ENCODE results near the gene SMURF1.

- TF ChIP-seq EZH2 (IDR thresholded peaks at IDR 0.05; ENCODE audit: insufficient read depth, poor library complexity, severe bottlenecking) (no peak), EZH2phosphoT487 (IDR thresholded peaks at IDR 0.05; ENCODE audit: insufficient read depth, low read depth) (no peak)
These were observed 46.2 kb downstream of the SMURF1 start for GRCh38 chr7:99097730-99098129.

Data from GM23248 (cell line).